K562 (cell line): ENCODE data around the gene HAPLN2. TPM values are rescaled to one million over a fixed set of nuclear protein-coding genes. Genes with fewer than 3 reads are reported as not detected.

Source experiments
- HNRNPUL1 ChIP-seq: fragments of 200-400 bp; formaldehyde crosslinking; IDR thresholded peaks from 2 replicates; pipeline ENCODE4 v1.6.1; 2017; ENCODE audit warnings: low read length
- KAT2B ChIP-seq: IDR thresholded peaks from one replicate; pipeline ENCODE4 v1.6.1; 2012; ENCODE audit warnings: low read depth, mild to moderate bottlenecking, control low read depth, inconsistent platforms, low read length, moderate library complexity
- polyA plus RNA-seq, 8 experiments: library from polyadenylated mRNA; depleted of rRNA in 4 of 8; stranded (reverse) in 5 of 8; unstranded in 3 of 8; fragments of >200 nt; fragmentation: Nextera tagmentation in 2 of 8; fragmentation: Illumina TruSeq in 1 of 8; extraction: Ambion mirVana in 2 of 8; extraction: Trizol in 1 of 8; gene quantifications; 2 replicates each; pipeline versions ENCODE4 v1.2.1 to v1.2.3, GENCODE V29; 2011 to 2014; ENCODE audit warnings: inconsistent platforms in 1 of 8, missing spikeins in 1 of 8
- total RNA-seq, 7 experiments: library from RNA; depleted of rRNA in 6 of 7; stranded (reverse); fragments of >200 nt in 6 of 7; fragmentation: Illumina TruSeq in 2 of 7; extraction: Trizol in 2 of 7; gene quantifications; 2 replicates each; pipeline versions ENCODE4 v1.2.1 to v1.2.3, GENCODE V29; 2011 to 2021; ENCODE audit warnings: low replicate concordance in 1 of 7
- TF ChIP-seq, protein P1 (sequence below), 2 experiments: fragments of 450-650 bp in 1 of 2; sonication (generic) in 1 of 2; formaldehyde crosslinking in 1 of 2; IDR thresholded peaks; 2 replicates each; pipeline versions ENCODE4 v1.7.1 to v1.9.0; 2016 to 2022; ENCODE audit warnings: inconsistent platforms in 1 of 2, mild to moderate bottlenecking in 1 of 2, missing genetic modification reagents in 1 of 2
- TF ChIP-seq, protein P2 (sequence below): fragments of 250-450 bp; sonication (Bioruptor Pico); IDR thresholded peaks from 2 replicates; pipeline ENCODE4 v1.5.0; 2021; ENCODE audit warnings: mild to moderate bottlenecking, borderline replicate concordance
- TF ChIP-seq, protein P3 (sequence below): fragments of 250-450 bp; sonication (Bioruptor Pico); IDR thresholded peaks from 2 replicates; pipeline ENCODE4 v1.8.0; 2022; ENCODE audit warnings: moderate library complexity, mild to moderate bottlenecking, inconsistent platforms

The HAPLN2 gene
- total and polyA plus RNA-seq, 9 of the 15 experiments (the other 6 are each of a cell fraction or from before 2014, with no cell fraction given), result 0.14 to 5.2 (median 3.8) TPM; not detected in 4

DNA sequence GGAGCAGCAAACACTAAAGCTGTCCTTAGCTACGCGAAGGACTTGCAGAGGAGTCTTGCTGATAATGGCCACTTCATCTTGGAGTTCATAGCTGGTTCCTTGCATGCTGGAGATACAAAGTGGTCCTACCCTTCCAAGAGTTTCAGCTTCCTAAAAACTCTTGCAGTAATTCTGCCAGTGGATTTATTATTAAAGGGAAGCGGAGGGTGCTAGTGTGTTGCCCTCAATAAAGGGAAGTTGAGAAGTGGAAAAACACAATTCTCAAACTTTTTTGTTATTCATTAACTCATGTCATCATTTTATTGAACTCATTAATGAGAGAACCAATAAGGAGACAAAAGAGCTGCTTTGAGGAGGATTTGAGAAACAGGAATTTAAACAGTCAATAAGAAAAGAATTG, 6.5 kb upstream of the HAPLN2 start (continued):
- TF ChIP-seq, protein P1, sequence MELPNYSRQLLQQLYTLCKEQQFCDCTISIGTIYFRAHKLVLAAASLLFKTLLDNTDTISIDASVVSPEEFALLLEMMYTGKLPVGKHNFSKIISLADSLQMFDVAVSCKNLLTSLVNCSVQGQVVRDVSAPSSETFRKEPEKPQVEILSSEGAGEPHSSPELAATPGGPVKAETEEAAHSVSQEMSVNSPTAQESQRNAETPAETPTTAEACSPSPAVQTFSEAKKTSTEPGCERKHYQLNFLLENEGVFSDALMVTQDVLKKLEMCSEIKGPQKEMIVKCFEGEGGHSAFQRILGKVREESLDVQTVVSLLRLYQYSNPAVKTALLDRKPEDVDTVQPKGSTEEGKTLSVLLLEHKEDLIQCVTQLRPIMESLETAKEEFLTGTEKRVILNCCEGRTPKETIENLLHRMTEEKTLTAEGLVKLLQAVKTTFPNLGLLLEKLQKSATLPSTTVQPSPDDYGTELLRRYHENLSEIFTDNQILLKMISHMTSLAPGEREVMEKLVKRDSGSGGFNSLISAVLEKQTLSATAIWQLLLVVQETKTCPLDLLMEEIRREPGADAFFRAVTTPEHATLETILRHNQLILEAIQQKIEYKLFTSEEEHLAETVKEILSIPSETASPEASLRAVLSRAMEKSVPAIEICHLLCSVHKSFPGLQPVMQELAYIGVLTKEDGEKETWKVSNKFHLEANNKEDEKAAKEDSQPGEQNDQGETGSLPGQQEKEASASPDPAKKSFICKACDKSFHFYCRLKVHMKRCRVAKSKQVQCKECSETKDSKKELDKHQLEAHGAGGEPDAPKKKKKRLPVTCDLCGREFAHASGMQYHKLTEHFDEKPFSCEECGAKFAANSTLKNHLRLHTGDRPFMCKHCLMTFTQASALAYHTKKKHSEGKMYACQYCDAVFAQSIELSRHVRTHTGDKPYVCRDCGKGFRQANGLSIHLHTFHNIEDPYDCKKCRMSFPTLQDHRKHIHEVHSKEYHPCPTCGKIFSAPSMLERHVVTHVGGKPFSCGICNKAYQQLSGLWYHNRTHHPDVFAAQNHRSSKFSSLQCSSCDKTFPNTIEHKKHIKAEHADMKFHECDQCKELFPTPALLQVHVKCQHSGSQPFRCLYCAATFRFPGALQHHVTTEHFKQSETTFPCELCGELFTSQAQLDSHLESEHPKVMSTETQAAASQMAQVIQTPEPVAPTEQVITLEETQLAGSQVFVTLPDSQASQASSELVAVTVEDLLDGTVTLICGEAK (IDR thresholded peaks at IDR 0.05), result no peak
- TF ChIP-seq, protein P1 (CRISPR knock-in tag; IDR thresholded peaks at IDR 0.05), result no peak
- TF ChIP-seq, protein P2, sequence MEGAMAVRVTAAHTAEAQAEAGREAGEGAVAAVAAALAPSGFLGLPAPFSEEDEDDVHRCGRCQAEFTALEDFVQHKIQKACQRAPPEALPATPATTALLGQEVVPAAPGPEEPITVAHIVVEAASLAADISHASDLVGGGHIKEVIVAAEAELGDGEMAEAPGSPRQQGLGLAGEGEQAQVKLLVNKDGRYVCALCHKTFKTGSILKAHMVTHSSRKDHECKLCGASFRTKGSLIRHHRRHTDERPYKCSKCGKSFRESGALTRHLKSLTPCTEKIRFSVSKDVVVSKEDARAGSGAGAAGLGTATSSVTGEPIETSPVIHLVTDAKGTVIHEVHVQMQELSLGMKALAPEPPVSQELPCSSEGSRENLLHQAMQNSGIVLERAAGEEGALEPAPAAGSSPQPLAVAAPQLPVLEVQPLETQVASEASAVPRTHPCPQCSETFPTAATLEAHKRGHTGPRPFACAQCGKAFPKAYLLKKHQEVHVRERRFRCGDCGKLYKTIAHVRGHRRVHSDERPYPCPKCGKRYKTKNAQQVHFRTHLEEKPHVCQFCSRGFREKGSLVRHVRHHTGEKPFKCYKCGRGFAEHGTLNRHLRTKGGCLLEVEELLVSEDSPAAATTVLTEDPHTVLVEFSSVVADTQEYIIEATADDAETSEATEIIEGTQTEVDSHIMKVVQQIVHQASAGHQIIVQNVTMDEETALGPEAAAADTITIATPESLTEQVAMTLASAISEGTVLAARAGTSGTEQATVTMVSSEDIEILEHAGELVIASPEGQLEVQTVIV (CRISPR knock-in tag), result no peak
- TF ChIP-seq HNRNPUL1, result no peak
- TF ChIP-seq KAT2B, result no peak
- TF ChIP-seq, protein P3, sequence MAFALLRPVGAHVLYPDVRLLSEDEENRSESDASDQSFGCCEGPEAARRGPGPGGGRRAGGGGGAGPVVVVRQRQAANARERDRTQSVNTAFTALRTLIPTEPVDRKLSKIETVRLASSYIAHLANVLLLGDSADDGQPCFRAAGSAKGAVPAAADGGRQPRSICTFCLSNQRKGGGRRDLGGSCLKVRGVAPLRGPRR (CRISPR knock-in tag), result no peak
